G401 (cell line): Measurements from ENCODE around the gene INO80B. TPM values are rescaled to one million over a fixed set of nuclear protein-coding genes. Genes with fewer than 3 reads are reported as not detected.

Experiments
- total RNA-seq: library from RNA; depleted of rRNA; stranded (reverse); fragments of >200 nt; shearing (Covaris generic); gene quantifications from 2 replicates; pipeline ENCODE4 v1.2.3, GENCODE V29; 2014; rRNA removed

The INO80B gene
- total RNA-seq, 1 experiment from 2014 or later, result 7.8 TPM

Other genes with a start within 250 kb of the INO80B start
- not detected in 2 replicates for gene SLC4A5, start 111.7 kb upstream of the INO80B start, total RNA-seq
- gene DCTN1, start 74.8 kb upstream of the INO80B start, total RNA-seq, result 124 and 145 TPM in 2 replicates
- gene C2orf81, start 33.5 kb upstream of the INO80B start, total RNA-seq, result 0.95 and 2.8 TPM in 2 replicates
- 88.5 and 104 TPM in 2 replicates for gene WDR54, start 33.4 kb upstream of the INO80B start, total RNA-seq
- 46.5 and 56.2 TPM in 2 replicates for gene RTKN, start 13.2 kb upstream of the INO80B start, total RNA-seq
- gene WBP1, start 3.4 kb downstream of the INO80B start, total RNA-seq, result 59.6 and 72.2 TPM in 2 replicates
- 77.5 and 88.6 TPM in 2 replicates for gene MOGS, start 10.3 kb downstream of the INO80B start, total RNA-seq
- gene MRPL53, start 17.6 kb downstream of the INO80B start, total RNA-seq, result 33.2 and 58.9 TPM in 2 replicates
- gene CCDC142, start 27.9 kb downstream of the INO80B start, total RNA-seq, result 15.7 and 19.0 TPM in 2 replicates
- 21.7 and 34.6 TPM in 2 replicates for gene TTC31, start 28.0 kb downstream of the INO80B start, total RNA-seq
- gene LBX2, start 44.5 kb downstream of the INO80B start, total RNA-seq, result not detected in 2 replicates
- gene PCGF1, start 52.6 kb downstream of the INO80B start, total RNA-seq, result 38.2 and 39.9 TPM in 2 replicates
- gene TLX2, start 59.4 kb downstream of the INO80B start, total RNA-seq, result not detected in 2 replicates
- 0.81 TPM in 1 of 2 replicates, not detected in the other for gene DQX1, start 71.1 kb downstream of the INO80B start, total RNA-seq
- gene AUP1, start 74.6 kb downstream of the INO80B start, total RNA-seq, result 120 and 137 TPM in 2 replicates
- gene HTRA2, start 74.8 kb downstream of the INO80B start, total RNA-seq, result 62.1 and 62.8 TPM in 2 replicates
- gene LOXL3, start 98.9 kb downstream of the INO80B start, total RNA-seq, result 11.4 and 14.4 TPM in 2 replicates
- 28.7 and 41.5 TPM in 2 replicates for gene DOK1, start 99.6 kb downstream of the INO80B start, total RNA-seq
- gene M1AP, start 193.2 kb downstream of the INO80B start, total RNA-seq, result 0.12 TPM in 1 of 2 replicates, not detected in the other
- gene SEMA4F, start 199.2 kb downstream of the INO80B start, total RNA-seq, result 8.9 and 13.9 TPM in 2 replicates